Measurements from ENCODE around the gene EVC2. TPM values are rescaled to one million over a fixed set of nuclear protein-coding genes. Genes with fewer than 3 reads are reported as not detected.

EVC2 gene
- total and polyA plus RNA-seq, 2 of the 13 experiments (the other 11 are each of a cell fraction or from before 2014, with no cell fraction given), result not detected

DNA sequence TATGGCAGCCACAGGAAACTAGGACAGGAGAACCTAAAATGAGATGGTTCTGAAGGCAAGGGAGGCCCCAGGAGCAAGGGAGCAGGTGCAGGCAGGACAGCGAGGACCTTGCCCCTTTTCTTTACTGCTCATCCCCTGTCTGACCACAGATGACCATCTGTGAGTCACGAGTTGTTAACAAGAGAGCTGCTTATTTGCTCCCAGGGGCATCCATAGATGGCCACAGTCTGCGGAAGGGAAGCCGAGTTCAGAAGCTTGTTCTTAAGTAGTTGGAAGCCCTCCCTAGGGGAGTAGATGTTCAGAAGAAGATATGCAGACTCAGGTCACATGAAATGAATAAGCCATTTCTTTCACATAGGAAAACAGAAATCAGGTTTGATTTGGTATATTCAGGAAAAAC lies 69.4 kb downstream of the EVC2 start:
- no peaks in the 10 kb centered on the region for H3K79me2 ChIP-seq (ENCODE audit: insufficient read depth, low read length)
- H3K4me1 ChIP-seq (ENCODE audit: insufficient read depth, low read length), result peaks cover 6% of the 10 kb centered on the region; the same call in 1 of the 2 replicates
- no peak overlapping the region for H3K9ac ChIP-seq (ENCODE audit: insufficient read depth, low read depth, low read length)
- no peaks in the 10 kb centered on the region; a peak in 1 of 5 replicates for H3K27me3 ChIP-seq (ENCODE audit: control insufficient read depth in 1 of 2, insufficient read depth in 2 of 2, low read length in 2 of 2)
- no peak overlapping the region for H3K27ac ChIP-seq (ENCODE audit: extremely low read length, insufficient read depth, low read length)
- in situ Hi-C loops (cut with HindIII; ENCODE audit: extremely low pct_ligation_motif_present, low pct_unique_long_range_greater_than_20kb), result no loop called here
- CTCF ChIA-PET (ENCODE audit: low intra/inter-chr PET ratio, low total read pairs), result no interaction called here
- BruUV-seq (replicated peaks), result no TSS peak
- no peaks in the 10 kb centered on the region for H3K36me3 ChIP-seq (replicated peaks in 1 of 2; ENCODE audit: control insufficient read depth in 1 of 2, insufficient read depth in 2 of 2, low read length in 2 of 2)
- no peaks in the 10 kb centered on the region for H3K9me3 ChIP-seq (ENCODE audit: low read length)
- no peak; the same call in 2 of the 3 replicates for ATAC-seq
- 7% methylated on average over 4 of the region's 4 CpGs for WGBS (ENCODE audit: low lambda C conversion rate)
- FAIRE-seq, result no peak
- intact Hi-C loops (cut with micrococcal nuclease; ENCODE audit: unreplicated experiment), result no loop called here
- POLR2A ChIA-PET, result no interaction called here
- no peak overlapping the region for H2AFZ ChIP-seq (ENCODE audit: low read length)
- TF ChIP-seq, protein P1, sequence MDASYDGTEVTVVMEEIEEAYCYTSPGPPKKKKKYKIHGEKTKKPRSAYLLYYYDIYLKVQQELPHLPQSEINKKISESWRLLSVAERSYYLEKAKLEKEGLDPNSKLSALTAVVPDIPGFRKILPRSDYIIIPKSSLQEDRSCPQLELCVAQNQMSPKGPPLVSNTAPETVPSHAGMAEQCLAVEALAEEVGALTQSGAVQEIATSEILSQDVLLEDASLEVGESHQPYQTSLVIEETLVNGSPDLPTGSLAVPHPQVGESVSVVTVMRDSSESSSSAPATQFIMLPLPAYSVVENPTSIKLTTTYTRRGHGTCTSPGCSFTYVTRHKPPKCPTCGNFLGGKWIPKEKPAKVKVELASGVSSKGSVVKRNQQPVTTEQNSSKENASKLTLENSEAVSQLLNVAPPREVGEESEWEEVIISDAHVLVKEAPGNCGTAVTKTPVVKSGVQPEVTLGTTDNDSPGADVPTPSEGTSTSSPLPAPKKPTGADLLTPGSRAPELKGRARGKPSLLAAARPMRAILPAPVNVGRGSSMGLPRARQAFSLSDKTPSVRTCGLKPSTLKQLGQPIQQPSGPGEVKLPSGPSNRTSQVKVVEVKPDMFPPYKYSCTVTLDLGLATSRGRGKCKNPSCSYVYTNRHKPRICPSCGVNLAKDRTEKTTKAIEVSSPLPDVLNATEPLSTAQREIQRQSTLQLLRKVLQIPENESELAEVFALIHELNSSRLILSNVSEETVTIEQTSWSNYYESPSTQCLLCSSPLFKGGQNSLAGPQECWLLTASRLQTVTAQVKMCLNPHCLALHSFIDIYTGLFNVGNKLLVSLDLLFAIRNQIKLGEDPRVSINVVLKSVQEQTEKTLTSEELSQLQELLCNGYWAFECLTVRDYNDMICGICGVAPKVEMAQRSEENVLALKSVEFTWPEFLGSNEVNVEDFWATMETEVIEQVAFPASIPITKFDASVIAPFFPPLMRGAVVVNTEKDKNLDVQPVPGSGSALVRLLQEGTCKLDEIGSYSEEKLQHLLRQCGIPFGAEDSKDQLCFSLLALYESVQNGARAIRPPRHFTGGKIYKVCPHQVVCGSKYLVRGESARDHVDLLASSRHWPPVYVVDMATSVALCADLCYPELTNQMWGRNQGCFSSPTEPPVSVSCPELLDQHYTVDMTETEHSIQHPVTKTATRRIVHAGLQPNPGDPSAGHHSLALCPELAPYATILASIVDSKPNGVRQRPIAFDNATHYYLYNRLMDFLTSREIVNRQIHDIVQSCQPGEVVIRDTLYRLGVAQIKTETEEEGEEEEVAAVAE (CRISPR knock-in tag; IDR thresholded peaks at IDR 0.05; ENCODE audit: borderline replicate concordance), result peak; percentile 52; the same call in 1 of the 2 replicates
- no peak for TF ChIP-seq ZNF329 (CRISPR knock-in tag; IDR thresholded peaks at IDR 0.05; ENCODE audit: low read depth)
- DNase-seq (ENCODE audit: low spot score), result no peak
- H3K4me3 ChIP-seq (replicated peaks in 1 of 3; ENCODE audit: insufficient read depth in 1 of 3, low read depth in 2 of 3, low read length in 3 of 3), result no peak overlapping the region
- H4K20me1 ChIP-seq (ENCODE audit: insufficient read depth, low read length), result no peaks in the 10 kb centered on the region
- H3K4me2 ChIP-seq (ENCODE audit: low read depth, low read length), result no peak overlapping the region

DNA sequence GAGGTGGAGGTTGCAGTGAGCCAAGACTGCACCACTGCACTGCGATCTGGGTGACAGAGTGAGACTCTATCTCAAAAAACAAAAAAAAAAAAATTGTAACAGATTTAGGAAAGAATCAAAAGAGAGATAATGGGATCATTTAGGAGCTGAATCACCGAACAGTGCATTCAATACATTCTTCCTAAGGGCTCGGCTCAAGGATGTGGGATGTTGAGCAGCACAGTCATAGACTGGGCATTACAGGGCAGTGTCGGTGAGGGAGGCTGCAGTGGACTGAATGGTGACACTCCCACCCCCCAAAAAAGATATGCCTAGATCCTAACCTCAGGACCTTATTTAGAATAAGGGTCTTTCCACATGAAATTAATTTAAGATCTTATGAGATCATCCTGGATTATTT lies 70.0 kb downstream of the EVC2 start:
- in situ Hi-C loops (cut with HindIII; ENCODE audit: extremely low pct_ligation_motif_present, low pct_unique_long_range_greater_than_20kb), result no loop called here
- no peak for ATAC-seq
- intact Hi-C loops (cut with micrococcal nuclease; ENCODE audit: unreplicated experiment), result no loop called here
- Histone ChIP-seq H2AFZ (ENCODE audit: low read length) (no peak overlapping the region), H3K27ac (ENCODE audit: extremely low read length, insufficient read depth, low read length) (no peak overlapping the region), H3K36me3 (replicated peaks in 1 of 2; ENCODE audit: control insufficient read depth in 1 of 2, insufficient read depth in 2 of 2, low read length in 2 of 2) (no peaks in the 10 kb centered on the region), H3K9ac (ENCODE audit: insufficient read depth, low read depth, low read length) (no peak overlapping the region), H3K4me3 (replicated peaks in 1 of 3; ENCODE audit: insufficient read depth in 1 of 3, low read depth in 2 of 3, low read length in 3 of 3) (no peak overlapping the region), H3K27me3 (ENCODE audit: control insufficient read depth in 1 of 2, insufficient read depth in 2 of 2, low read length in 2 of 2) (no peaks in the 10 kb centered on the region; a peak in 1 of 5 replicates), H3K79me2 (ENCODE audit: insufficient read depth, low read length) (no peaks in the 10 kb centered on the region), H4K20me1 (ENCODE audit: insufficient read depth, low read length) (no peaks in the 10 kb centered on the region), H3K4me2 (ENCODE audit: low read depth, low read length) (no peak overlapping the region), H3K9me3 (ENCODE audit: low read length) (no peaks in the 10 kb centered on the region), H3K4me1 (ENCODE audit: insufficient read depth, low read length) (peaks cover 6% of the 10 kb centered on the region; the same call in 1 of the 2 replicates)
- WGBS (ENCODE audit: low lambda C conversion rate), result 22% methylated on average over 4 of the region's 4 CpGs
- no peak for DNase-seq (ENCODE audit: low spot score)
- CTCF ChIA-PET (ENCODE audit: low intra/inter-chr PET ratio, low total read pairs), result no interaction called here
- TF ChIP-seq, protein P2, sequence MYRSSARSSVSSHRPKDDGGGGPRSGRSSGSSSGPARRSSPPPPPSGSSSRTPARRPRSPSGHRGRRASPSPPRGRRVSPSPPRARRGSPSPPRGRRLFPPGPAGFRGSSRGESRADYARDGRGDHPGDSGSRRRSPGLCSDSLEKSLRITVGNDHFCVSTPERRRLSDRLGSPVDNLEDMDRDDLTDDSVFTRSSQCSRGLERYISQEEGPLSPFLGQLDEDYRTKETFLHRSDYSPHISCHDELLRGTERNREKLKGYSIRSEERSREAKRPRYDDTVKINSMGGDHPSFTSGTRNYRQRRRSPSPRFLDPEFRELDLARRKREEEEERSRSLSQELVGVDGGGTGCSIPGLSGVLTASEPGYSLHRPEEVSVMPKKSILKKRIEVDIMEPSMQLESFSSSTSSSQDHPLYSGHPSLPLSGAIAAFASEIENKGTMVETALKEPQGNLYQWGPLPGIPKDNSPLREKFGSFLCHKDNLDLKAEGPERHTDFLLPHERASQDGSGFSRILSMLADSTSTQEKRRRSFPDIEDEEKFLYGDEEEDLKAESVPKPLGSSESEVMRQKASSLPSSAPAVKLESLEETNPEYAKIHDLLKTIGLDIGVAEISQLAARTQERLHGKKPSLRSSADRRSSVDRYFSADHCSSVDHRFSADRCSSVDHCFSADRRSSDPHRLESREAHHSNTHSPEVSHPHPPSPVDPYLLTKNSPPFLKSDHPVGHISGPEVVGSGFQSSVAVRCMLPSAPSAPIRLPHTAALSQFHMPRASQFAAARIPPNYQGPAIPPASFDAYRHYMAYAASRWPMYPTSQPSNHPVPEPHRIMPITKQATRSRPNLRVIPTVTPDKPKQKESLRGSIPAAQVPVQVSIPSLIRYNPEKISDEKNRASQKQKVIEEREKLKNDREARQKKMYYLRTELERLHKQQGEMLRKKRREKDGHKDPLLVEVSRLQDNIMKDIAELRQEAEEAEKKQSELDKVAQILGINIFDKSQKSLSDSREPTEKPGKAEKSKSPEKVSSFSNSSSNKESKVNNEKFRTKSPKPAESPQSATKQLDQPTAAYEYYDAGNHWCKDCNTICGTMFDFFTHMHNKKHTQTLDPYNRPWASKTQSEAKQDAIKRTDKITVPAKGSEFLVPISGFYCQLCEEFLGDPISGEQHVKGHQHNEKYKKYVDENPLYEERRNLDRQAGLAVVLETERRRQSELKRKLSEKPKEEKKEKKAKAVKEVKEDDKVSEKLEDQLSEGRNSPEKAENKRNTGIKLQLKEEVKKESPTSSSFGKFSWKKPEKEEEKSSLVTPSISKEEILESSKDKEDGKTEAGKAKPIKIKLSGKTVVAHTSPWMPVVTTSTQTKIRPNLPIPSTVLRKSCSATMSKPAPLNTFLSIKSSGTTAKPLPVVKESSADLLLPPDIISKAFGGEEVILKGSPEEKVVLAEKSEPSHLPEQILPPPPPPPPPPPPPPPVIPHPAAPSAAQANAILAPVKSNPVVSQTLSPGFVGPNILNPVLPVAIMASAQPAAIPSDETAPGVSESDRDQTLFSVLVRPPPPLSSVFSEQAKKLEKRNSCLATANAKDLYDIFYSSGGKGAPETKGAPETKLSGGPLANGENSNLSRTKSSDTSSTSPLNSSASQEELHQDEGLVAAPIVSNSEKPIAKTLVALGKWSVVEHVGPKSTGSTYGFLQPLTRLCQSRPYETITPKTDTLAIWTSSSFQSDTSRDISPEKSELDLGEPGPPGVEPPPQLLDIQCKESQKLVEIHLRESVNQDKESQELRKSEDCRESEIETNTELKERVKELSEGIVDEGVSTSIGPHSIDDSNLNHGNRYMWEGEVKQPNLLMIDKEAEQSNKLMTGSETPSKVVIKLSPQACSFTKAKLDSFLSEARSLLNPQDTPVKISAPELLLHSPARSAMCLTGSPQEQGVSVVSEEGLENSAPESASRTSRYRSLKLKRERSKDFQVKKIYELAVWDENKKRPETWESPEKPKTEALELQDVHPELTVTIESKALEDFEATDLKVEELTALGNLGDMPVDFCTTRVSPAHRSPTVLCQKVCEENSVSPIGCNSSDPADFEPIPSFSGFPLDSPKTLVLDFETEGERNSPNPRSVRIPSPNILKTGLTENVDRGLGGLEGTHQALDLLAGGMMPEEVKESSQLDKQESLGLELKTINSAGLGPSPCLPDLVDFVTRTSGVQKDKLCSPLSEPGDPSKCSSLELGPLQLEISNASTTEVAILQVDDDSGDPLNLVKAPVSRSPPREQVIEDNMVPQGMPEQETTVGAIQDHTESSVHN (CRISPR knock-in tag; IDR thresholded peaks at IDR 0.05), result no peak
- BruUV-seq (replicated peaks), result no TSS peak
- POLR2A ChIA-PET, result no interaction called here
- FAIRE-seq, result no peak
